MM.1S (cell line): ENCODE data around the gene FGFR4.

Experiments
- CTCF ChIP-seq: fragments of 300-600 bp; sonication (generic); IDR thresholded peaks from 2 replicates; pipeline ENCODE4 v1.5.1; 2016; ENCODE audit warnings: antibody characterized with exemption, low read length, mixed read lengths
- EZH2 ChIP-seq: fragments of 300-600 bp; sonication (generic); optimal IDR thresholded peaks from 2 replicates; pipeline ENCODE3; 2017; ENCODE audit warnings: low read depth, mild to moderate bottlenecking, antibody characterized with exemption, low read length, mixed read lengths
- EZH2phosphoT487 ChIP-seq: fragments of 300-600 bp; sonication (generic); IDR thresholded peaks from 2 replicates; pipeline ENCODE4 v1.6.1; 2018; ENCODE audit warnings: antibody characterized with exemption, low read length

GRCh38 chr5:177089127-177089526 is 2.4 kb downstream of the FGFR4 start:
- TF ChIP-seq CTCF, result no peak
- TF ChIP-seq EZH2phosphoT487, result no peak
- no peak for TF ChIP-seq EZH2
